C4-2B (cell line): ENCODE results near the gene PITX2.

Experiments used
- ZFX ChIP-seq: fragments of 450-650 bp; IDR thresholded peaks from 2 replicates; pipeline ENCODE4 v1.6.1; 2017
- TF ChIP-seq, protein P1 (sequence below): fragments of 450-650 bp; conservative IDR thresholded peaks from 2 replicates; pipeline ENCODE4 v1.5.1; 2017; ENCODE audit warnings: mild to moderate bottlenecking

DNA sequence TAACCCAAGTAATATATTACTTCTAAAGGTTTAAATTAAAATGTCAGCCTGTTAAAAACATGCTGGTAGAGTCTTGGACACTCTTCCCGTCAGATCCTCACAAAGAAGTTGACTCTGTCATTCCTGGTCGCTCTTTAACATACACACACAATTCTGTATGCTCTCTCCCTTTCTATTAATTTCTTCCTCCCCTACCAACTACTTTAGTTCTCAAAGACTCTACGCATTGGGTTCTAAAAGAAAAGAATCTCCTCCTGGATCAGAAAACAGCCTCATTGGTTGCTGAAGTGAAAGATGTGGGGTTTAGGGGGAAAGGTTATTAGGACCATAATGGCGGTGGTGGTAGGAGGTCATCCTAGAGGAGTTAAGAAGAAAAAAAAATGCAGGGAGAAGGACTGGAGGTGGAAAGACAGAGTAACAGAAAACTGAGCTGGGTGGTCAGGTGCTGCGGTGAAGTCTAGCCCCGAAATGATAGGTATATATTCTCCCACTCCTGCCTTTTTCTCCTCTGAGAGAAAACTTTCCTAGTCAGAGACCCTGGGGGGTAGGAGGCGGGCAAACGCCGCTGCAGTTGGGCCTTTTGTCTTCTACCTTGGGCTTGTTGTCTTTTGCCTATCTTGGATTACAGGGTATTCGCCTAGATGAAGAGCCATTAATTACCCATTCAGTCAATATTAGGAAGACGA, 5.2 kb upstream of the PITX2 start:
- TF ChIP-seq, protein P1, sequence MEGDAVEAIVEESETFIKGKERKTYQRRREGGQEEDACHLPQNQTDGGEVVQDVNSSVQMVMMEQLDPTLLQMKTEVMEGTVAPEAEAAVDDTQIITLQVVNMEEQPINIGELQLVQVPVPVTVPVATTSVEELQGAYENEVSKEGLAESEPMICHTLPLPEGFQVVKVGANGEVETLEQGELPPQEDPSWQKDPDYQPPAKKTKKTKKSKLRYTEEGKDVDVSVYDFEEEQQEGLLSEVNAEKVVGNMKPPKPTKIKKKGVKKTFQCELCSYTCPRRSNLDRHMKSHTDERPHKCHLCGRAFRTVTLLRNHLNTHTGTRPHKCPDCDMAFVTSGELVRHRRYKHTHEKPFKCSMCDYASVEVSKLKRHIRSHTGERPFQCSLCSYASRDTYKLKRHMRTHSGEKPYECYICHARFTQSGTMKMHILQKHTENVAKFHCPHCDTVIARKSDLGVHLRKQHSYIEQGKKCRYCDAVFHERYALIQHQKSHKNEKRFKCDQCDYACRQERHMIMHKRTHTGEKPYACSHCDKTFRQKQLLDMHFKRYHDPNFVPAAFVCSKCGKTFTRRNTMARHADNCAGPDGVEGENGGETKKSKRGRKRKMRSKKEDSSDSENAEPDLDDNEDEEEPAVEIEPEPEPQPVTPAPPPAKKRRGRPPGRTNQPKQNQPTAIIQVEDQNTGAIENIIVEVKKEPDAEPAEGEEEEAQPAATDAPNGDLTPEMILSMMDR: no peak
- TF ChIP-seq ZFX: no peak
